GM12878 (cell line): ENCODE results near the gene YWHAG. TPM values are rescaled to one million over a fixed set of nuclear protein-coding genes. Genes with fewer than 3 reads are reported as not detected.

ENCODE experiments used
- ASH2L ChIP-seq: fragments of 300-600, 200-600 bp; sonication (generic); IDR thresholded peaks from 2 replicates; pipeline ENCODE4 v1.6.1; 2017; ENCODE audit warnings: low read depth, mild to moderate bottlenecking, borderline replicate concordance
- ATF3 ChIP-seq: IDR thresholded peaks from 2 replicates; pipeline ENCODE4 v1.6.1; 2011; ENCODE audit warnings: low read depth, mild to moderate bottlenecking, low read length, moderate library complexity, borderline replicate concordance; ENCODE audit errors: extremely low read depth
- BACH1 ChIP-seq: fragments of 450-650 bp; IDR thresholded peaks from 2 replicates; pipeline ENCODE4 v1.6.1; 2017; ENCODE audit warnings: mild to moderate bottlenecking, borderline replicate concordance
- CHD1 ChIP-seq: IDR thresholded peaks from 2 replicates; pipeline ENCODE4 v1.6.1; 2012; ENCODE audit warnings: low read depth, low read length, improper control_type of control experiment
- ESRRA ChIP-seq: IDR thresholded peaks from 2 replicates; pipeline ENCODE4 v1.6.1; 2012; ENCODE audit warnings: mild to moderate bottlenecking, low read length, improper control_type of control experiment
- HDAC6 ChIP-seq: fragments of 200-600 bp; sonication (generic); IDR thresholded peaks from one replicate; pipeline ENCODE4 v1.8.0; 2017; ENCODE audit warnings: antibody characterized with exemption; ENCODE audit not compliant: unreplicated experiment
- HDGF ChIP-seq: fragments of 450-650 bp; IDR thresholded peaks from 2 replicates; pipeline ENCODE4 v1.6.1; 2016; ENCODE audit warnings: antibody characterized with exemption
- HSF1 ChIP-seq: fragments of 150-350 bp; IDR thresholded peaks from 2 replicates; pipeline ENCODE4 v1.6.1; 2014; ENCODE audit warnings: mild to moderate bottlenecking, low read depth, low read length
- IKZF1 ChIP-seq: fragments of 450-650 bp; conservative IDR thresholded peaks from 2 replicates; pipeline ENCODE4 v1.6.1; 2017; ENCODE audit warnings: antibody characterized with exemption, mild to moderate bottlenecking
- IRF3 ChIP-seq: fragments of 450-650 bp; IDR thresholded peaks from 2 replicates; pipeline ENCODE4 v1.6.1; 2014; ENCODE audit warnings: mild to moderate bottlenecking
- NR2F1 ChIP-seq: fragments of 450-650 bp; conservative IDR thresholded peaks from 2 replicates; pipeline ENCODE4 v1.6.1; 2017; ENCODE audit warnings: mild to moderate bottlenecking
- POLR2AphosphoS5 ChIP-seq: IDR thresholded peaks from 2 replicates; pipeline ENCODE4 v1.6.1; 2011; ENCODE audit warnings: mild to moderate bottlenecking, low read length, inconsistent platforms
- RB1 ChIP-seq: fragments of 450-650 bp; formaldehyde crosslinking; IDR thresholded peaks from 2 replicates; pipeline ENCODE4 v1.6.1; 2017; ENCODE audit warnings: mild to moderate bottlenecking, borderline replicate concordance
- RCOR1 ChIP-seq: conservative IDR thresholded peaks from 2 replicates; pipeline ENCODE4 v1.6.1; 2012; ENCODE audit warnings: low read depth, low read length, improper control_type of control experiment
- RELA ChIP-seq: fragments of 450-650 bp; IDR thresholded peaks from 2 replicates; pipeline ENCODE4 v1.8.0; 2014; ENCODE audit warnings: borderline replicate concordance; ENCODE audit not compliant: partially characterized antibody
- RFX5 ChIP-seq: IDR thresholded peaks from 2 replicates; pipeline ENCODE4 v1.6.1; 2011; ENCODE audit warnings: low read depth, low read length, improper control_type of control experiment
- RUNX3 ChIP-seq: IDR thresholded peaks from 2 replicates; pipeline ENCODE4 v1.6.1; 2012; ENCODE audit warnings: low read length, inconsistent platforms
- SMARCA5 ChIP-seq: fragments of 450-650 bp; IDR thresholded peaks from 2 replicates; pipeline ENCODE4 v1.6.1; 2017; ENCODE audit warnings: mild to moderate bottlenecking
- SREBF2 ChIP-seq: IDR thresholded peaks from 2 replicates; pipeline ENCODE4 v1.6.1; 2012; ENCODE audit warnings: mild to moderate bottlenecking, low read length
- TAF1 ChIP-seq: IDR thresholded peaks from 2 replicates; pipeline ENCODE4 v1.6.1; 2011; ENCODE audit warnings: mild to moderate bottlenecking, low read depth, low read length, borderline replicate concordance
- USF2 ChIP-seq: IDR thresholded peaks from 2 replicates; pipeline ENCODE4 v1.6.1; 2011; ENCODE audit warnings: low read depth, low read length, improper control_type of control experiment, borderline replicate concordance
- ZBED1 ChIP-seq: IDR thresholded peaks from 2 replicates; pipeline ENCODE4 v1.6.1; 2016; ENCODE audit warnings: borderline replicate concordance
- ZBTB11 ChIP-seq: fragments of 450-650 bp; formaldehyde crosslinking; IDR thresholded peaks from 2 replicates; pipeline ENCODE4 v1.5.0; 2022; ENCODE audit warnings: mild to moderate bottlenecking, missing genetic modification characterization
- ZNF207 ChIP-seq: fragments of 450-650 bp; IDR thresholded peaks from 2 replicates; pipeline ENCODE4 v1.6.1; 2014; ENCODE audit warnings: antibody characterized with exemption, mild to moderate bottlenecking, borderline replicate concordance
- polyA plus RNA-seq, 11 experiments: library from polyadenylated mRNA; depleted of rRNA in 4 of 11; unstranded in 6 of 11; stranded (reverse) in 5 of 11; fragments of >200 nt; fragmentation: Nextera tagmentation in 4 of 11; fragmentation: Illumina TruSeq in 1 of 11; extraction: Ambion mirVana in 4 of 11; extraction: Trizol in 1 of 11; gene quantifications; 1 replicate in 1 of 11; 2 replicates in 10 of 11; pipeline versions ENCODE4 v1.2.1 to v1.2.3, GENCODE V29; 2011 to 2016; ENCODE audit warnings: inconsistent platforms in 2 of 11, missing spikeins in 2 of 11, low read depth in 1 of 11
- total RNA-seq, 4 experiments: library from RNA; depleted of rRNA in 3 of 4; stranded (reverse); fragments of >200 nt in 3 of 4; fragmentation: Illumina TruSeq in 1 of 4; extraction: Trizol in 1 of 4; gene quantifications; 2 replicates each; pipeline versions ENCODE4 v1.2.1 to v1.2.3, GENCODE V29; 2013 to 2021

YWHAG gene
- total and polyA plus RNA-seq, 10 of the 15 experiments (the other 5 are each of a cell fraction or from before 2014, with no cell fraction given), result 20.2 to 157 (median 41.3) TPM

GRCh38 chr7:76393116-76394031 lies 34.6 kb upstream of the YWHAG start (continued):
- TF ChIP-seq HSF1 (no peak), CHD1 (no peak), TAF1 (peak; percentile 27; the same call in 1 of the 2 replicates), SMARCA5 (peak; percentile 48; the same call in 1 of the 2 replicates), ZNF207 (peak; percentile 48; the same call in 1 of the 2 replicates), ZBTB11 (no peak), SREBF2 (no peak), IKZF1 (peak; percentile 96), HDAC6 (no peak), POLR2AphosphoS5 (peak; percentile 46; the same call in 1 of the 2 replicates), NR2F1 (peak; percentile 86), RCOR1 (no peak), ASH2L (no peak), ATF3 (no peak), HDGF (no peak), RELA (peak; percentile 22), IRF3 (no peak), BACH1 (peak; percentile 93), ESRRA (no peak), RFX5 (no peak), RB1 (peak; percentile 63; the same call in 1 of the 2 replicates), ZBED1 (no peak), USF2 (no peak; the same call in 1 of the 2 replicates), RUNX3 (no peak)
